GM13976 (cell line): ENCODE results near the gene TTC21A.

Experiments
- DNase-seq: peaks from one replicate; pipeline ENCODE4 v3.0.0; 2012; ENCODE audit warnings: low spot score
- CTCF ChIP-seq: IDR thresholded peaks from 2 replicates; pipeline ENCODE4 v1.5.1; 2012; ENCODE audit warnings: borderline replicate concordance, mild to moderate bottlenecking; ENCODE audit not compliant: insufficient read depth; ENCODE audit errors: extremely low read depth, missing control alignments, control extremely low read depth
- in situ Hi-C: fragments of 300-500 bp; cut with MboI; formaldehyde crosslinking; loops from one replicate; pipeline ENCODE4 v1.12.0; 2022; ENCODE audit warnings: low sequenced_read_pairs, mixed read lengths, inconsistent platforms; ENCODE audit not compliant: unreplicated experiment

TTC21A gene

GRCh38 chr3:39121621-39122020, 14.1 kb downstream of the TTC21A start:
- in situ Hi-C loops: no loop called here
- no peak for DNase-seq
- TF ChIP-seq CTCF: no peak

GRCh38 chr3:39122813-39123212, 15.3 kb downstream of the TTC21A start:
- in situ Hi-C loops: no loop called here
- DNase-seq: peak; percentile 34
- no peak for TF ChIP-seq CTCF

- no peak for TF ChIP-seq CTCF
- no peak for DNase-seq
- in situ Hi-C loops: no loop called here
These were observed 17.7 kb downstream of the TTC21A start for GRCh38 chr3:39124876-39125840.

- no peak for DNase-seq
- in situ Hi-C loops: no loop called here
- no peak for TF ChIP-seq CTCF
These were observed 18.5 kb downstream of the TTC21A start for GRCh38 chr3:39125841-39126500.

- DNase-seq: no peak
- TF ChIP-seq CTCF: peak; percentile 47
- in situ Hi-C loops: no loop called here
These were observed 19.1 kb downstream of the TTC21A start for GRCh38 chr3:39126532-39127071.

- no peak for DNase-seq
- TF ChIP-seq CTCF: no peak
- in situ Hi-C loops: no loop called here
These were observed 19.9 kb downstream of the TTC21A start for GRCh38 chr3:39127269-39127907.
